IPS-11a (cell line): ENCODE data around the gene DAB1.
A peak's percentile ranks its signal among the peaks of the same experiment; 100 is the strongest.

Source experiments
- H3K4me3 ChIP-seq: one replicate; pipeline ENCODE4 v1.5.1; 2013; ENCODE audit warnings: low read depth, low read length, control low read depth

Gene DAB1

GRCh38 chr1:57423656-57424211 is at the start of gene DAB1:
Gene DAB1 (minus strand): TSS chr1:57424060. CDS start chr1:57291030, 133,030 bp downstream.
- H3K4me3 ChIP-seq, result peak within 1 kb of the TSS; percentile 62

DNA sequence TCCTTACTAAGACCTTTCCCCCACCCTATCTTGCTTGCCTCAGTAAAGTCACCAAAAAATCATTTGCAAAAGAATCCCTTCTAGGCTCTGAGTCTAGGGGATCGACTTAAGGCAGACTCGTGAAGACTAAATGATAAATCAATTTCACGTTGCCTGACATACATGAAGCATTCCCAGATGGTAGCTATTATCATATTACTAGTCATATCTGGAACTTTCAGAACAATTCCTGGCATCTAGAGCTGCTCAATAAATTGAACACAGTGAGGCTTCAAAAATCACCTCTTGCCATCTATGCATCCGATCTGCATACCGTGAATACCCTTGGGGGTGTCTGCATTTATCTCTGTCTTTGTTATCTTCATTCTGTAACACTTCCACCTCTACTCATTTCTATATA is 49.6 kb upstream of the DAB1 start:
- no peak overlapping the region for H3K4me3 ChIP-seq

DNA sequence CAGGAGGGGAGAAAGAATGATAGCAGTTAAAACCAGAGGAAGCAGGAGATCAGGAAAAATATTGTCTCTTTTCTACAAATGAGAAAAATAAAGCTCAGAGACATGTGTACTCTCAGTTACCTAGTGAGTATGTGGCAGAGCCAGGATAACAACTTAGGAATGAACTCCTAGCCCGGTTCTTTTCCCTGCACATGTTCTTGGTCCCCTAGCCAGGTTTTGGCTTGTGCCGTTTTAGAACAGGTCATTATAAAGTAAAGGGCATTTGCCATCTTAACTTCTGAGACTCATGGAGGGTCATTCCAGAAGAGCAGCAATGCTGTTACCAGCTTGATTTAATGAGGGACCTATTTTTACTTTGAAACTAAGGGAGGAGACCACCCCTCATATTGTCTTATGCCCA is 48.1 kb upstream of the DAB1 start:
- no peak overlapping the region for H3K4me3 ChIP-seq

GRCh38 chr1:57470036-57470435 is 46.2 kb upstream of the DAB1 start:
- no peak overlapping the region for H3K4me3 ChIP-seq

GRCh38 chr1:57468641-57469523 is 45.0 kb upstream of the DAB1 start:
- H3K4me3 ChIP-seq, result no peak overlapping the region

GRCh38 chr1:57467830-57468229 is 44.0 kb upstream of the DAB1 start:
- H3K4me3 ChIP-seq, result no peak overlapping the region

DNA sequence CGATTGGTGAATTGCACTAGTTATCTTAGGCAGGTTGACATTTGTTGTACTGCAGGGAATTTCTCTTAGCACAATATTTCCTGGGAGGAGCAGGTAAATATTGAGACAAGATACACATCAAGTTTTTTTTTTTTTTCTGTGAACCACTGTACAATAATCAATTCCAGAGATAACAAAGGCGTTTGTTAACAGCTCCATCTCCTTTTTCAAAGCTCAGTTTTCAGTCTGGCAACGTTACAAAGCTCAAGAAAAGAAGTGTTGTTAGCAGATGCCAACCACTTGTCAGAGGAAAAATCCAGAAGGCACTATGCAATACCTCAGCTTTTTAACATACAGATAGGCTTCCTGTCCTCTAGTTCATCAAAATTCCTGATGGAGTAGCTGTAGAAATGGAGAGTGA is 40.9 kb upstream of the DAB1 start:
- no peak overlapping the region for H3K4me3 ChIP-seq

DNA sequence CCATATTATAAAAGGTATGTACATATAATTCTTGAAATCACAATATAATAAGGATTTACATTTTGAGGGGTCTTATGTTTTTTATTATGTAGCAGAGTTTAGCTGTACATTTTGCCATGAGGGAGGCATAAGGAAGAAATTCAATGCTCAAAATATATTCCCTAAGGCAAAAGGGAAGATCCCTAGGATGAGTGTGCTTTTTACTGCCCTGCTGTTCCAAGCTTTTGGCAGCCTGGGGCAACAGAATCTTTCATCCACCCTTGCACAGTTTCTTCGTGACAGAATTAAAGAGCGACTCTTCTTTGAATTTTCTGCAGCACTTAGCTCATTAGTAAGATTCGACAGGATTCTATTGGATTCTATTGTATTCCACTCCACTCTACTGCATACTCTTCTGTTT is 39.5 kb upstream of the DAB1 start:
- no peak overlapping the region for H3K4me3 ChIP-seq

- no peak overlapping the region for H3K4me3 ChIP-seq
These were observed 37.5 kb upstream of the DAB1 start for GRCh38 chr1:57461405-57461804.

- no peak overlapping the region for H3K4me3 ChIP-seq
These were observed 27.7 kb upstream of the DAB1 start for GRCh38 chr1:57451516-57451915.

DNA sequence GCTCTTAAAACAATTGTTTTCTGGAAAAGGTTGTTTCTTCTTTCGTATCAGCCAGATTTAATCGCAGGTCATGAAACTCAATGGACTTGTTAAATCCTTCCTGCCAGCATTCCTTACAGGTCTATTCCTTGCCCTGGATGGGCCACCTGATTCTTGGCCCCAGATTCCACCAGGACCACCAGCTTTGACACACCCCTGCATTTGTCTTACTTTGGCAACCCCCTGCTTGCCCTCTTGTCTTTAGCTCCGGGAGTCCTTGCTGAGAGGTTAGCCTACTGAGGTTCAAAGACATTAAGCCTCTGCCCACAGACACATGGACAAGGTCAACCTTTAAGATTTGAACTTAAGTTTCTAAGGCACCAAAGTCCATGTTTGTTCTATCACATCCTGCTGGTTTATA is 27.1 kb upstream of the DAB1 start:
- no peak overlapping the region for H3K4me3 ChIP-seq

GRCh38 chr1:57447551-57447950 is 23.7 kb upstream of the DAB1 start:
- no peak overlapping the region for H3K4me3 ChIP-seq

- no peak overlapping the region for H3K4me3 ChIP-seq
These were observed 19.1 kb upstream of the DAB1 start for GRCh38 chr1:57443004-57443403.

GRCh38 chr1:57440096-57440495 is 16.2 kb upstream of the DAB1 start:
- H3K4me3 ChIP-seq, result no peak overlapping the region

DNA sequence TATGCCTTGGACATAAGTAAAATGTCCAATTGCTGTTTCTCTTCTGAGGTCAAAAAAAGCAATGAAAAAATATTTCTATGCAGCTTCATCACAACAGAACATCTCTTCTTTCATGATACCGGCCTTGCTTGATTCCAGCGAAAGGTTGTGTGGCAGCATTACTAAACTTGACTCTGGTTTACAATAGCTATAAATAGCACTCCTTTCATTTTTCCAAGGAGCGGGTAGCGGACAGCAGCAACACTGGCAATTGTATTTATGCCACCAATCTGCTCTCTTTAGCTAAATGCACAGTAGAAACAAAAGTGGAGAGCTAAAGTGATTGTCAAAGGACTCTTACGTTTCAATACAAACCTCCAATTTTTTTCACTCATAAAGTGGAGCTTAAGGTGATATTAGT is 7.5 kb upstream of the DAB1 start:
- no peak overlapping the region for H3K4me3 ChIP-seq

- peak overlapping the region; percentile 43 for H3K4me3 ChIP-seq
These were observed 569 bp upstream of the DAB1 start for GRCh38 chr1:57424231-57425027.

DNA sequence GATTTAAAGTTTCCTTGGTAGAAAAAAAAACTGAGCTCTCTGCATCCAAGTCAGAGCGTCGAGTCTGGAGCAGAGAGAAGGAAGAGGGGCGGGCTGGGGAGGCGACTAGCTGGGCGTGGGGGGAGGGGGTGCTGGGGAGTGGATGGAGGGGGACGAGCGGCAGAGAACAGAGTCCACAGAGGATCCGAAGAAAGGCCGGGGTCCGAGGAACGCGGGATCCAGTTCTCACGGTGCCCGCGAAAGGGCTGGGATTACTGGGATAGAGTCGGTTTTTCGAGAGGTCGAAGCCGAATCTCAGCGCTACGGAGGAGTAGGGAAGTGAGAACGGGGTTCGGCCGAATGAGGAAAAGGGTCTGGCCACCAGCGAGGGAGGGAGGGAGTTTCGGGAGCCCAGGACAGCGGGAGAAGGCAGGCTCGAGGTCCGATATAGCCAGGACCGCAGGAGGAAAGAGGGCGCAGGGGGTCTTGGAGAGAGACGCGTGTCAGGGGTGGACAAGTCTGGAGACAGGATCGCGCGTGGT is 665 bp downstream of the DAB1 start:
- peak overlapping the region; percentile 62 for H3K4me3 ChIP-seq

DNA sequence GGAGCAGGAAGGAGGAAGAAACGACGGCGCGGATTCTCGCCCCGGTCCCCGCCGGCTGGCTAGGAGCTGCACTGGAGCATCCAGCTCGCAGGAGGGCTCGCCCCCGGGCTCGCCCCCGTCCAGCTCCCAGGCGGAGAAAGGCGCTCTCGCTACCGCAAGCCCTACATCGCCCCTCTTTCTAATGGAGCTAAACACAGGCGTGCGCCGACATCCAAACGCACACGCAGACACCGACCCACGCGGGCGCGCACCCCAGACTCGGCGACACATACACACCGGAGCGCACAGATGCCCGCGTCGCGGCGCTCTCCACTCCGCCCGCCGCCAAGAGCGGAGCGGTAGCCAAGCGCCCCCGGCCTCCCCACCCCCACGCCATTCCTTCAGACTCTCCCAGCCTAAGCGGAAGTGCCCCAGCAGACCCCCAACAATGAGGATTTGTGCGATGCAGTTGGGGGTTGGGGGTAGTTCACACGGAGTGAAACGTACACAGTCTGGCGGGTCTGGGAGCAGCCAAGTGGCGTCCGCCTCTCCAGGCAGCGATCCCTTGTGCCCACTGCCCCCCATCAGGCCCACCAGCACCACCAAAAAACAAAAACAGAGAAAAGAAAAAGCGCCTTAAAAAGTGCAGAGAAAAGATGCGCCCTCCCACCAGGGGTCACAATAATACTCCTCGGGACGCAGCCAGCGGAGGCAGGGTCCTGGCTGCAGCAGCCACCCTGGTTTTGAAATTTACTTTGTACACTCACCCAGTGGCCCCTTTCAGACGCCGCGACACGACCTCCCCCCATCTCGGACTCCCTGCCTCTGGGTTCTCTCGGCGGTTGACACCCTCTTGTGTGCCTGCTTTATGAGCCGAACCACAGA is 1.4 kb downstream of the DAB1 start:
- H3K4me3 ChIP-seq, result peak overlapping the region; percentile 62

- H3K4me3 ChIP-seq, result peak overlapping the region; percentile 62
These were observed 2.1 kb downstream of the DAB1 start for GRCh38 chr1:57421806-57422205.

GRCh38 chr1:57420981-57421785 is 2.7 kb downstream of the DAB1 start:
- H3K4me3 ChIP-seq, result peak overlapping the region; percentile 27
